AG10803 (cell line): ENCODE results near the gene NKIRAS2.

ENCODE experiments used
- DNase-seq: peaks from one replicate; pipeline ENCODE4 v3.0.0; 2010; ENCODE audit warnings: low read depth
- H3K4me3 ChIP-seq: 2 replicates; pipeline ENCODE4 v1.5.1; 2011; ENCODE audit warnings: mild to moderate bottlenecking, low read length, control low read depth
- TF ChIP-seq, protein P1 (sequence below): conservative IDR thresholded peaks from 2 replicates; pipeline ENCODE4 v1.5.1; 2011; ENCODE audit warnings: mild to moderate bottlenecking, low read length, control low read depth, inconsistent platforms

Gene NKIRAS2

DNA sequence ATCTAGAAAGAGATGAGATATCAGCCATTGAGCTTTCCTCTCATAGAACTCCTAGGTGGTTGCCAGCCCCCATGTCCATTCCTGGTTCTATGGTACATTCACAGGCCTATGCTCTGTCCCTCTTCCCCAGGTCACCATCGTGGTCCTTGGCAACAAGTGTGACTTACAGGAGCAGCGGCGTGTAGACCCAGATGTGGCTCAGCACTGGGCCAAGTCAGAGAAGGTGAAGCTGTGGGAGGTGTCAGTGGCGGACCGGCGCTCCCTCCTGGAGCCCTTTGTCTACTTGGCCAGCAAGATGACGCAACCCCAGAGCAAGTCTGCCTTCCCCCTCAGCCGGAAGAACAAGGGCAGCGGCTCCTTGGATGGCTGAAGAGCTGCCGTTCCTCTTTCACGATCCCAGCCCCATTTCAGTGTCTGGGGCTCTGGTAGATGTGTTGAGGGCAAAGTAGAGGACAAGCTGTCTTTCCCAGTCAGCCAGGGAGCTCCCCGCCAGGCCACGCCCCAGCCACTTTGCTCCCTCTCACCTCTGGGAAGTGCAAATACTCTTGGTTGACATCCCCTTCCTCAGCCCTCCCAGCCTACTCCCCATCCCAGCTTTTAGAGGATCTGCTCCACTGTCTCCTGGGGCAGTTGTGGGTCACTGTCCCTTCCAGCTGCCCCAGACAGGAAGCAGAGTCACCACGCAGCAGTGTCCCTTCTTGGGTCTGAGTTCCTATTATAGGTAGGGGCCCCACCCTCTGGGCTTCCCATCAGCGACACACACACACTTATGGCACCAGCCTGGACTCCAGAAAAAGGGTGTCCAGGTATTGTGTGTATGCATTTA, 3.8 kb downstream of the NKIRAS2 start:
- TF ChIP-seq, protein P1, sequence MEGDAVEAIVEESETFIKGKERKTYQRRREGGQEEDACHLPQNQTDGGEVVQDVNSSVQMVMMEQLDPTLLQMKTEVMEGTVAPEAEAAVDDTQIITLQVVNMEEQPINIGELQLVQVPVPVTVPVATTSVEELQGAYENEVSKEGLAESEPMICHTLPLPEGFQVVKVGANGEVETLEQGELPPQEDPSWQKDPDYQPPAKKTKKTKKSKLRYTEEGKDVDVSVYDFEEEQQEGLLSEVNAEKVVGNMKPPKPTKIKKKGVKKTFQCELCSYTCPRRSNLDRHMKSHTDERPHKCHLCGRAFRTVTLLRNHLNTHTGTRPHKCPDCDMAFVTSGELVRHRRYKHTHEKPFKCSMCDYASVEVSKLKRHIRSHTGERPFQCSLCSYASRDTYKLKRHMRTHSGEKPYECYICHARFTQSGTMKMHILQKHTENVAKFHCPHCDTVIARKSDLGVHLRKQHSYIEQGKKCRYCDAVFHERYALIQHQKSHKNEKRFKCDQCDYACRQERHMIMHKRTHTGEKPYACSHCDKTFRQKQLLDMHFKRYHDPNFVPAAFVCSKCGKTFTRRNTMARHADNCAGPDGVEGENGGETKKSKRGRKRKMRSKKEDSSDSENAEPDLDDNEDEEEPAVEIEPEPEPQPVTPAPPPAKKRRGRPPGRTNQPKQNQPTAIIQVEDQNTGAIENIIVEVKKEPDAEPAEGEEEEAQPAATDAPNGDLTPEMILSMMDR, result no peak

DNA sequence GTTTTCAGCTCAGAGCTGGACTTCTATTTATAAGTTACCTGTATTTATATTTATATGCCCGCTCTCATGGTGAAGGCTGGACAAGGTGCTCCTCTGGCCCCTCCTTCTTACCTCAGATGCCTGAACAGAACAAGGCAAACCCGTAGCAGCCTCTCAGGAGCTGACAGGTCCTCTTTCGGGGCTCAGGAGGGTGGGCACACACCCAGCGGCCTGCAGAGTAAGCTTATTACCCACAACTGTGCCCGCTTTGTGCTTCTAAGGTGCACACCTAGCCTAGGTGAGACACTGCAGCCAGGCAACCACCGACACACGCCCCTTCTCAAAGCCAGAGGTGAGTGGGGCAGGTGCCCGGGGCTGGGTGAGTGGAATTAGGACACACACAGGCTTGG, 5.3 kb downstream of the NKIRAS2 start:
- TF ChIP-seq, protein P1, result no peak
- H3K4me3 ChIP-seq, result no peak overlapping the region
- DNase-seq, result no peak

More for the DNA sequence above, 3.8 kb downstream of the NKIRAS2 start:
- no peak overlapping the region for H3K4me3 ChIP-seq
- no peak for DNase-seq

DNA sequence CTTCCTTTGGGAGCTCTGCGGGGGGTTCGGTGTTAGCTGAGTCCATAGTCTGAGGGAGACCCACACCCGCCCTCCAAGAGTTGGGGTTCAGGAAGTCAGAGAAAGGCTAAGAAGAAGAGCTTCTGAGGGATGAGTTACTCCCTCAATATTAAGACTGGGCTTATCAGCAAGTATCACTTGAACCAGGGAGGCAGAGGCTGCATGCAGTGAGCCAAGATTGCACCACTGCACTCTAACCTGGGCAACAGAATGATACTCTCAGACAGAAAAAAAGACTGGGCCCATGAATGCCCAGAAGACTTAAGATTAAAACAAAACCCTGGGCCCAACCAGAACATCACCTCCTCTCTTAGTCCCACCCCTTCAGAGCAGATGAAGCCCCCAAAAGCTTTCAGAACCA, 6.0 kb downstream of the NKIRAS2 start:
- DNase-seq, result no peak
- TF ChIP-seq, protein P1, result no peak
- no peak overlapping the region for H3K4me3 ChIP-seq

DNA sequence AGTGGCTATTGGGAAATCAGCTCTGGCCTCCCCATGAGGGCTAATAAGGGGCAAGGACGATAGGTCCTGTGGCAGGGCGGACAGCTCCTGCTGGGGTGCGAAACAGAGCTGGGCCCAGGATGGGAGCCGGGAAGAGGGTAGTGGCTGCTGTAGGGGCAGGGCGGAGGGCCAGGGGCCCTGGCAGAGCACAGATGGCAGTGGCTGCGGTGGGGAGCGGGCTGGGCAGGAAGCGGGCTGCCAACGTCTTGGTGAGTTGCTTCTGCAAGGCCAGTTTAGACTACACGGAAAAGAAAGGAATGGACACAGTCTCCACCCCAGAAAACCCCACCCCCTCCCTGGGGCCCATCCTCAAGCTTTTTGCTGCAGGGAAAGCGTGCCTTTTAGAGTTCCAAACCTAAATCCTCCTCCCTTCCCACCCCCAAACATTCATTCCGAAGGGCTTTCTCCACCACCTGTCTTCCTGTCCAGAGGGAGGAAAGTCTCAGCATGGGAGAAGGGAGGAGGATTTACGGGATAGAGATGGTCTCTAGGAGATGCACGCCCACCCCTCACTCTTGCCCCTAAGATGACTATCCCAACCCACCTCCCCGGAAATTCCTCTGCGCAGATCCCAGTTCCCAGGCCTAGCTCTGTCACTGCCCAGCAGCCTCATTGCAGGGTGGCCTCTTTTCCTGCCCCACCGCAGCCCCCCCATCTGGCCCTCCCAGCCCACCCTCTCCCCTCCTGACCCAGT, 7.1 kb downstream of the NKIRAS2 start:
- TF ChIP-seq, protein P1, result no peak
- H3K4me3 ChIP-seq, result no peak overlapping the region
- no peak for DNase-seq

DNA sequence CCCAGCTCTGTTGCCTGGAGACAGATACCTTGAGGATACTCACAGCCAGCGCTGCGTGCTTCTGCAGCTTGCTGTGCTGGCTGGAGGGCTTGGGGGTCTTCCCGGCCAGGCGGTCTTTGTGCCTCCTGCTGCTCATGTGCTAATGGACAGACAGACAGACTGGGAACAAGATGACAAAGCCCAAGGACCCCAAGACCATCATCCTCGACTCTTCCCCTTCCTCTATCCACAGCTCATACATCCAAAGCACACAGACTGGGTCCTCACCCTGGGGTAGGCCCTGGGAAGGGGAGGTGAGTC, 7.7 kb downstream of the NKIRAS2 start:
- no peak overlapping the region for H3K4me3 ChIP-seq
- TF ChIP-seq, protein P1, result no peak
- DNase-seq, result no peak

DNA sequence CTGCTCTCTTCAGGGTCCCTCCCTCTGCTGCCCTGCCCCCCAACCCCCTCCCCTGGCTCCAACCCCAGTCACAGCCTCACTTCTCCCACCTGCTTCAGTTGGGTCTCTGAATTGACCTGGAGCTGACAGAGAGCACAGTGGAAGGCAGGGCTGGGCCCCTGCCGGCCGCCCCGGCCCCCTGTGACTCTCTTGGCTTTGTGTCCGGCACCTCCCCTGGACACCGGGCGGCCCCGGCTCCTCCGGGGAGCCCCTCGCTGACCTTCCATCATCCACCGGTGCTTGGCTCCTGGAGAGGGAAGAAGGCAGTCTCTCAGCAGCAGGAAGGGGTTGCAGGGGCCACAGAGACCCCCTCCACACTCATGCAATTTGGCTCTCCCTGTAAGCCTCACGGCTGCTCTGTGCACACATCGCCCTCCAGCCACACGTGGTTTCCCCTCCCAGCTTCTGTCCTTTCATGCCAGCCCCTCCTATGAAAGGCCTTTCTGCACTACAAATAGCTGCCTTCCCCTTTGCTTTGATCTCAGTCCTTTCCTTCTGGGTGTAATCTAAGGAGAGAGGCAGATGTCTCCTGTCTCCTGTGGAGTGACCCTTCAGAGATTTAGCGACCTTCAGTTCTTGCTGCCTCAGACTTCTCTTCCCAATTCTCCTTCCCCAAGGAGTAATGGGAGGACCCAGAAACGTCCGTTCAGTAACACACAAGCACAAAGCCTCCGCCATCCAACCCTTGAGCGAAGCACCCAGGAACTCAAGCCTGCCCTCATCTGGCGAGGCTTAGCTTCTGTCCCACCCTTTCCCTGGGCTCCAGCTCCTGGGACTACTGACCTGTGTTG, 8.3 kb downstream of the NKIRAS2 start:
- H3K4me3 ChIP-seq, result no peak overlapping the region
- TF ChIP-seq, protein P1, result peak; percentile 20; the same call in 1 of the 2 replicates
- DNase-seq, result no peak
